NCI-H1092 treated with DMSO at 0.1 percent for 48 hours (cell line): ENCODE data around the gene RNF180.
"Not testable (repeated sequence)": the region's sequence is repeated elsewhere in the genome, so short reads cannot be mapped to it uniquely, and the experiment has no call there.

Experiments
- DNase-seq: peaks from one replicate; lab custom pipeline; 2025; lab: John Stamatoyannopoulos, UW

RNF180 gene

GRCh38 chr5:64285188-64286130 lies 119.8 kb downstream of the RNF180 start:
- DNase-seq = no peak

GRCh38 chr5:64286381-64286780 lies 120.7 kb downstream of the RNF180 start:
- DNase-seq = no peak

GRCh38 chr5:64288496-64288895 lies 122.9 kb downstream of the RNF180 start:
- DNase-seq = not testable (repeated sequence)

- no peak for DNase-seq
Observed at GRCh38 chr5:64292611-64293215, 127.1 kb downstream of the RNF180 start.

- no peak for DNase-seq
Observed at GRCh38 chr5:64295101-64295500, 129.5 kb downstream of the RNF180 start.

GRCh38 chr5:64298586-64298985 lies 132.9 kb downstream of the RNF180 start:
- no peak for DNase-seq

GRCh38 chr5:64299805-64300204 lies 134.2 kb downstream of the RNF180 start:
- DNase-seq = no peak

- DNase-seq = no peak
Observed at GRCh38 chr5:64301566-64301965, 135.9 kb downstream of the RNF180 start.

GRCh38 chr5:64308135-64308534 lies 142.5 kb downstream of the RNF180 start:
- DNase-seq = no peak

GRCh38 chr5:64312491-64312890 lies 146.8 kb downstream of the RNF180 start:
- DNase-seq = no peak

- no peak for DNase-seq
Observed at GRCh38 chr5:64315778-64316177, 150.1 kb downstream of the RNF180 start.

- no peak for DNase-seq
Observed at GRCh38 chr5:64318175-64318574, 152.5 kb downstream of the RNF180 start.

- DNase-seq = no peak
Observed at GRCh38 chr5:64323591-64323990, 157.9 kb downstream of the RNF180 start.

GRCh38 chr5:64330728-64331231 lies 165.1 kb downstream of the RNF180 start:
- no peak for DNase-seq

- DNase-seq = no peak
Observed at GRCh38 chr5:64331597-64332277, 166.1 kb downstream of the RNF180 start.

- DNase-seq = no peak
Observed at GRCh38 chr5:64333886-64334285, 168.2 kb downstream of the RNF180 start.

- DNase-seq = no peak
Observed at GRCh38 chr5:64339769-64340168, 174.1 kb downstream of the RNF180 start.

GRCh38 chr5:64340293-64340692 lies 174.7 kb downstream of the RNF180 start:
- no peak for DNase-seq

- no peak for DNase-seq
Observed at GRCh38 chr5:64341340-64341739, 175.7 kb downstream of the RNF180 start.

GRCh38 chr5:64344501-64344900 lies 178.9 kb downstream of the RNF180 start:
- no peak for DNase-seq

- no peak for DNase-seq
Observed at GRCh38 chr5:64347309-64347708, 181.7 kb downstream of the RNF180 start.

- DNase-seq = no peak
Observed at GRCh38 chr5:64364426-64364825, 198.8 kb downstream of the RNF180 start.

GRCh38 chr5:64384765-64385164 lies 219.1 kb downstream of the RNF180 start:
- DNase-seq = no peak
